ENCODE measurements around the gene KAT8. TPM values are rescaled to one million over a fixed set of nuclear protein-coding genes. Genes with fewer than 3 reads are reported as not detected.
A peak's percentile ranks its signal among the peaks of the same experiment; 100 is the strongest.

The KAT8 gene
- total and polyA plus RNA-seq, 2 of the 13 experiments (the other 11 are each of a cell fraction or from before 2014, with no cell fraction given): 79.0 to 84.2 TPM

DNA sequence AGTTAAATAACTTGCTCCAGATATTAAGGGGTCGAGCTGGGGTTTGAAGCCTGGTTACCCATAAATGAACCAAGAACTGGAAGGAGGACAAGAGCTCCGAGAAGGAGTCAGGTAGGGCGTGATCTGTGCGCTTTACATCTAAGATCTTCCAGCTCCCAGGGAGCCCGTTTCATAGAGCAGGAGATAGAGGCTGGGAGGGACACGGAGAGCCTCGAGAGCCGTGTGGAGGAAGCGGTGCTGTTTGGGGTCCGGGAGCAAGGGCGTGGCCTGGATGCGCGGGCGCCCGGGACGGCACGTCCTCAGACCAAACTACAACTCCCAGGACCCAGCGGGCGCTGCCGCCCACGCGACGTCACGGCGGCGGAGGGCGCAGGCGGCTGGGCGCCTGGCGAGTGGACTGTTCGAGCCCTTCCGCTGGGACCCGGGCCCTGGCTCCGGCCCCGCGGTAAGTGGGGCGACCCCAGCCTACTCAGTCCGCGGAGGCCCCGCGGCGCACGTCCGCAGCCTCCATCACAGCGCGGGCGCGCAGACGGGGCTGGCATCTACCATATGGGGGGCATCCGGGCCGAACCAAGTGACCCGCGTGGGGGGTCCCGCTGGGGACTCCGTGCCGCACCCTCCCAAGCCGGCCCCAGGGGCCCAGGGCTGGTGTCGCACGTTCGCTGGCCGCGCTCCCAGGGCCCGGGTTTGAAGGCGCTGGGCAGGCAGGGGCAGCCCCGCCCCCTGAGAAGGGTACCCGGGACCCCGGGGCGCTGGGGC, 9.2 kb upstream of the KAT8 start, which contains the start of gene BCKDK (continued):
- TF ChIP-seq, protein P1, sequence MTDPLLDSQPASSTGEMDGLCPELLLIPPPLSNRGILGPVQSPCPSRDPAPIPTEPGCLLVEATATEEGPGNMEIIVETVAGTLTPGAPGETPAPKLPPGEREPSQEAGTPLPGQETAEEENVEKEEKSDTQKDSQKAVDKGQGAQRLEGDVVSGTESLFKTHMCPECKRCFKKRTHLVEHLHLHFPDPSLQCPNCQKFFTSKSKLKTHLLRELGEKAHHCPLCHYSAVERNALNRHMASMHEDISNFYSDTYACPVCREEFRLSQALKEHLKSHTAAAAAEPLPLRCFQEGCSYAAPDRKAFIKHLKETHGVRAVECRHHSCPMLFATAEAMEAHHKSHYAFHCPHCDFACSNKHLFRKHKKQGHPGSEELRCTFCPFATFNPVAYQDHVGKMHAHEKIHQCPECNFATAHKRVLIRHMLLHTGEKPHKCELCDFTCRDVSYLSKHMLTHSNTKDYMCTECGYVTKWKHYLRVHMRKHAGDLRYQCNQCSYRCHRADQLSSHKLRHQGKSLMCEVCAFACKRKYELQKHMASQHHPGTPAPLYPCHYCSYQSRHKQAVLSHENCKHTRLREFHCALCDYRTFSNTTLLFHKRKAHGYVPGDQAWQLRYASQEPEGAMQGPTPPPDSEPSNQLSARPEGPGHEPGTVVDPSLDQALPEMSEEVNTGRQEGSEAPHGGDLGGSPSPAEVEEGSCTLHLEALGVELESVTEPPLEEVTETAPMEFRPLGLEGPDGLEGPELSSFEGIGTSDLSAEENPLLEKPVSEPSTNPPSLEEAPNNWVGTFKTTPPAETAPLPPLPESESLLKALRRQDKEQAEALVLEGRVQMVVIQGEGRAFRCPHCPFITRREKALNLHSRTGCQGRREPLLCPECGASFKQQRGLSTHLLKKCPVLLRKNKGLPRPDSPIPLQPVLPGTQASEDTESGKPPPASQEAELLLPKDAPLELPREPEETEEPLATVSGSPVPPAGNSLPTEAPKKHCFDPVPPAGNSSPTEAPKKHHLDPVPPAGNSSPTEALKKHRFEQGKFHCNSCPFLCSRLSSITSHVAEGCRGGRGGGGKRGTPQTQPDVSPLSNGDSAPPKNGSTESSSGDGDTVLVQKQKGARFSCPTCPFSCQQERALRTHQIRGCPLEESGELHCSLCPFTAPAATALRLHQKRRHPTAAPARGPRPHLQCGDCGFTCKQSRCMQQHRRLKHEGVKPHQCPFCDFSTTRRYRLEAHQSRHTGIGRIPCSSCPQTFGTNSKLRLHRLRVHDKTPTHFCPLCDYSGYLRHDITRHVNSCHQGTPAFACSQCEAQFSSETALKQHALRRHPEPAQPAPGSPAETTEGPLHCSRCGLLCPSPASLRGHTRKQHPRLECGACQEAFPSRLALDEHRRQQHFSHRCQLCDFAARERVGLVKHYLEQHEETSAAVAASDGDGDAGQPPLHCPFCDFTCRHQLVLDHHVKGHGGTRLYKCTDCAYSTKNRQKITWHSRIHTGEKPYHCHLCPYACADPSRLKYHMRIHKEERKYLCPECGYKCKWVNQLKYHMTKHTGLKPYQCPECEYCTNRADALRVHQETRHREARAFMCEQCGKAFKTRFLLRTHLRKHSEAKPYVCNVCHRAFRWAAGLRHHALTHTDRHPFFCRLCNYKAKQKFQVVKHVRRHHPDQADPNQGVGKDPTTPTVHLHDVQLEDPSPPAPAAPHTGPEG (CRISPR knock-in tag; IDR thresholded peaks at IDR 0.05): no peak
- TF ChIP-seq SSRP1 (CRISPR knock-in tag; IDR thresholded peaks at IDR 0.05): no peak
- peak; percentile 27; the same call in 1 of the 2 replicates for TF ChIP-seq ZNF205 (CRISPR knock-in tag; IDR thresholded peaks at IDR 0.05)
- 0 out of 2 replicates have a peak, but pooled peaks have one; percentile 7 for TF ChIP-seq STAG1 (CRISPR knock-in tag; IDR thresholded peaks at IDR 0.05)
- peak; percentile 52; the same call in 1 of the 2 replicates for TF ChIP-seq ZNF337 (CRISPR knock-in tag; IDR thresholded peaks at IDR 0.05; ENCODE audit: borderline replicate concordance, low read depth)
- 0 out of 2 replicates have a peak, but pooled peaks have one; percentile 41 for TF ChIP-seq GATA4 (IDR thresholded peaks at IDR 0.05; ENCODE audit: borderline replicate concordance, low read depth)
- TF ChIP-seq, protein P2, sequence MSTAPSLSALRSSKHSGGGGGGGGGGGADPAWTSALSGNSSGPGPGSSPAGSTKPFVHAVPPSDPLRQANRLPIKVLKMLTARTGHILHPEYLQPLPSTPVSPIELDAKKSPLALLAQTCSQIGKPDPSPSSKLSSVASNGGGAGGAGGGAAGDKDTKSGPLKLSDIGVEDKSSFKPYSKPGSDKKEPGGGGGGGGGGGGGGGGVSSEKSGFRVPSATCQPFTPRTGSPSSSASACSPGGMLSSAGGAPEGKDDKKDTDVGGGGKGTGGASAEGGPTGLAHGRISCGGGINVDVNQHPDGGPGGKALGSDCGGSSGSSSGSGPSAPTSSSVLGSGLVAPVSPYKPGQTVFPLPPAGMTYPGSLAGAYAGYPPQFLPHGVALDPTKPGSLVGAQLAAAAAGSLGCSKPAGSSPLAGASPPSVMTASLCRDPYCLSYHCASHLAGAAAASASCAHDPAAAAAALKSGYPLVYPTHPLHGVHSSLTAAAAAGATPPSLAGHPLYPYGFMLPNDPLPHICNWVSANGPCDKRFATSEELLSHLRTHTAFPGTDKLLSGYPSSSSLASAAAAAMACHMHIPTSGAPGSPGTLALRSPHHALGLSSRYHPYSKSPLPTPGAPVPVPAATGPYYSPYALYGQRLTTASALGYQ (CRISPR knock-in tag; IDR thresholded peaks at IDR 0.05): no peak
- no peak for TF ChIP-seq KLF13 (CRISPR knock-in tag; IDR thresholded peaks at IDR 0.05)
- TF ChIP-seq HNF4A (CRISPR knock-in tag; IDR thresholded peaks at IDR 0.05): no peak
- no peak for TF ChIP-seq CCDC6 (CRISPR knock-in tag; IDR thresholded peaks at IDR 0.05)
- TF ChIP-seq SIX1 (CRISPR knock-in tag; IDR thresholded peaks at IDR 0.05; ENCODE audit: borderline replicate concordance): no peak
- no peak for TF ChIP-seq ZNF496 (CRISPR knock-in tag; IDR thresholded peaks at IDR 0.05; ENCODE audit: insufficient replicate concordance)
- TF ChIP-seq XBP1 (CRISPR knock-in tag; IDR thresholded peaks at IDR 0.05): no peak
- TF ChIP-seq RFXAP (CRISPR knock-in tag; IDR thresholded peaks at IDR 0.05; ENCODE audit: borderline replicate concordance): no peak
- TF ChIP-seq, protein P3, sequence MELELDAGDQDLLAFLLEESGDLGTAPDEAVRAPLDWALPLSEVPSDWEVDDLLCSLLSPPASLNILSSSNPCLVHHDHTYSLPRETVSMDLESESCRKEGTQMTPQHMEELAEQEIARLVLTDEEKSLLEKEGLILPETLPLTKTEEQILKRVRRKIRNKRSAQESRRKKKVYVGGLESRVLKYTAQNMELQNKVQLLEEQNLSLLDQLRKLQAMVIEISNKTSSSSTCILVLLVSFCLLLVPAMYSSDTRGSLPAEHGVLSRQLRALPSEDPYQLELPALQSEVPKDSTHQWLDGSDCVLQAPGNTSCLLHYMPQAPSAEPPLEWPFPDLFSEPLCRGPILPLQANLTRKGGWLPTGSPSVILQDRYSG (CRISPR knock-in tag; IDR thresholded peaks at IDR 0.05): no peak
- no peak for TF ChIP-seq HOXA5 (CRISPR knock-in tag; IDR thresholded peaks at IDR 0.05)
- peak; percentile 83 for TF ChIP-seq ZNF703 (CRISPR knock-in tag; IDR thresholded peaks at IDR 0.05; ENCODE audit: borderline replicate concordance)
- no peak for TF ChIP-seq ATF7 (IDR thresholded peaks at IDR 0.05)
- TF ChIP-seq ATF7 (CRISPR knock-in tag; IDR thresholded peaks at IDR 0.05): no peak
- no peak for TF ChIP-seq ZNF10 (CRISPR knock-in tag; IDR thresholded peaks at IDR 0.05; ENCODE audit: borderline replicate concordance, low read depth)
- TF ChIP-seq YY1 (IDR thresholded peaks at IDR 0.05; ENCODE audit: insufficient read depth, insufficient replicate concordance, low read depth, low read length): peak; percentile 79
- TF ChIP-seq ELF4 (CRISPR knock-in tag; IDR thresholded peaks at IDR 0.05; ENCODE audit: borderline replicate concordance): peak; percentile 72; the same call in 1 of the 2 replicates

Data from HepG2 (cell line).